Adipocyte (in vitro differentiated cells): Measurements from ENCODE around the gene ANKRD61.
"Not testable (repeated sequence)": the region's sequence is repeated elsewhere in the genome, so short reads cannot be mapped to it uniquely, and the experiment has no call there.

Experiments
- DNase-seq: peaks from one replicate; pipeline ENCODE4 v3.0.0-alpha.2; 2015; ENCODE audit warnings: low read depth
- H3K27me3 ChIP-seq: replicated peaks from 2 replicates; pipeline ENCODE4 v1.7.0; 2013; ENCODE audit warnings: mild to moderate bottlenecking, low read length, moderate library complexity; ENCODE audit not compliant: control insufficient read depth, insufficient read depth
- H3K36me3 ChIP-seq: 2 replicates; pipeline ENCODE4 v1.7.0; 2013; ENCODE audit warnings: low read length, mild to moderate bottlenecking, moderate library complexity; ENCODE audit not compliant: control insufficient read depth, insufficient read depth, severe bottlenecking
- H3K4me1 ChIP-seq: 2 replicates; pipeline ENCODE4 v1.7.0; 2013; ENCODE audit warnings: mild to moderate bottlenecking, low read length, moderate library complexity; ENCODE audit not compliant: control insufficient read depth, insufficient read depth
- H3K4me3 ChIP-seq: 2 replicates; pipeline ENCODE4 v1.7.0; 2013; ENCODE audit warnings: mild to moderate bottlenecking, low read length, moderate library complexity
- H3K9ac ChIP-seq: 2 replicates; pipeline ENCODE4 v1.7.0; 2013; ENCODE audit warnings: mild to moderate bottlenecking, low read length, moderate library complexity
- H3K9me3 ChIP-seq: 2 replicates; pipeline ENCODE4 v1.7.0; 2013; ENCODE audit warnings: mild to moderate bottlenecking, low read length, moderate library complexity; ENCODE audit not compliant: control insufficient read depth

Gene ANKRD61

DNA sequence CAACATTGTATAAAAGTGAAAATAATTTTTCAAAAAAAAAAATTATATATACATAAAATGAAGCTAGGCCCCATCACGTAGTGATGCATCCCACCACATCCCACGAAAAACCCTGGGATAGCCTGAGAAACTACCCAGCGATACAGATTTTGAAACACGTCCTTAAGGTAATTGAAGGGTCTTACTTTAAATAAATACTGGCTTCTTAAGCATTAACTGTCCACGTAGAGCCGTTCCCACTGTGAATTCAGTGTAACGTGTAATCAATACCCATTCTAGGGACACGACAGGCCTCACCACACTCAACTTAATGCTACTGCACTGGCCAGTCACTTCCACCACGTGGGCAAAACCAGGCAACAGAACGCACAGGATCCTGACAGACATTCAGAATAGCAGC, 4.0 kb downstream of the ANKRD61 start:
- no peak for DNase-seq

DNA sequence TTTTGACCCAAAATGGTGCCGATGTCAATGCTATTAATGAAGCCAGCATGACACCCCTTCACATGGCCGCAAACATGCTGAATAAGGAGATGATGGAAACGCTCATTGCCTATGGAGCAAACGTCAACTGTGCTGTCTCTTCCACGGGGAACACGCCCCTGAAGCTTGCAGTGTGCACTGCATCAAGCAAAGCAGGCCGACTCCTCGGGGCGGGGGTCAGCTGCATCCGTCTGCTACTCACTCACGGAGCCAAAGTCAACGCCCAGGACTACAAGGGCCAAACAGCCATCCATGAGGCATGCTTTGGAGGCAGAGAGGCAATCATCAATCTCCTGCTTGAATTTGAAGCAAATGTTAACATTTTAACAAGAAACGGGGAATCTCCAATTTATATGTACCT, 4.5 kb downstream of the ANKRD61 start:
- Histone ChIP-seq H3K9ac (no peak overlapping the region), H3K9me3 (no peaks in the 10 kb centered on the region), H3K4me1 (no peaks in the 10 kb centered on the region), H3K36me3 (peaks cover 88% of the 10 kb centered on the region), H3K4me3 (no peak overlapping the region), H3K27me3 (no peaks in the 10 kb centered on the region)
- no peak for DNase-seq

More for the DNA sequence above, 4.0 kb downstream of the ANKRD61 start:
- Histone ChIP-seq H3K4me1 (no peaks in the 10 kb centered on the region), H3K27me3 (no peaks in the 10 kb centered on the region), H3K9ac (no peak overlapping the region), H3K9me3 (no peaks in the 10 kb centered on the region), H3K4me3 (no peak overlapping the region), H3K36me3 (peaks cover 83% of the 10 kb centered on the region)

DNA sequence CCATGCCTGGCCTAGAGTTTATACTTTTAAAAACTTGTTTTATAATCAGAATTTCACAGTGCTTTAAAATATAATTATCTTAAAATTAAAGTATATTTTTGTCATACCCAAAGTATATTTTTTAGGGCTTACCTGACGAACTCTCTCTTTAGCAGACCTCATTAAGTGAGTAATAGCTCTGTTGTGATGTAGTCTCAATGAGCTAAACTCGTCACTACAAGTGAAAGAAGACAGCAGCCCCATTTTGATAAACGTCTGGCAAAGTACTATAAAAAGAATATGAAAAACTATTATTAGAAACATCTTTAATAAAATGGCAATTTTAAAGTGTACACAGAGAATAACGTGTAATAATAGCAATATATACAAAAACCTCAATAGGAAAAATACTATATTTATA, 18.6 kb downstream of the ANKRD61 start:
- no peak for DNase-seq
- peaks cover 75% of the 10 kb centered on the region for H3K36me3 ChIP-seq
- H3K27me3 ChIP-seq: no peaks in the 10 kb centered on the region
- no peaks in the 10 kb centered on the region for H3K9me3 ChIP-seq
- no peak overlapping the region for H3K9ac ChIP-seq
- H3K4me3 ChIP-seq: no peak overlapping the region
- H3K4me1 ChIP-seq: no peaks in the 10 kb centered on the region

DNA sequence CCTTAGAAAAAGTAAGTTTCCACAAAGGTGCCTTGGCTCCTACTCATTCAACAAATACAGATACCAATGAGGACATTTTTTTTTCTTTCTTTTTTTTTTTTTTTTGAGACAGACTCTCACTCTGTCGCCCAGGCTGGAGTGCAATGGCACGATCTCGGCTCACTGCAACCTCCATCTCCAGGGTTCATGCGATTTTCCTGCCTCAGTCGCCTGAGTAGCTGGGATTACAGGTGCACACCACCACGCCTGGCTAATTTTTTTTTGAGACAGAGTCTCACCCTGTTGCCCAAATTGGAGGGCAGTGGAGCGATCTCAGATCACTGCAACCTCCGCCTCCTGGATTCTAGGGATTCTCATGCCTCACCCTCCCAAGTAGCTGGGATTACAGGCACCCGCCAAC, 20.0 kb downstream of the ANKRD61 start:
- not testable (repeated sequence) for H3K9me3 ChIP-seq, DNase-seq, H3K27me3 ChIP-seq, H3K4me1 ChIP-seq, H3K9ac ChIP-seq, H3K4me3 ChIP-seq
- peaks cover 63% of the 10 kb centered on the region for H3K36me3 ChIP-seq

DNA sequence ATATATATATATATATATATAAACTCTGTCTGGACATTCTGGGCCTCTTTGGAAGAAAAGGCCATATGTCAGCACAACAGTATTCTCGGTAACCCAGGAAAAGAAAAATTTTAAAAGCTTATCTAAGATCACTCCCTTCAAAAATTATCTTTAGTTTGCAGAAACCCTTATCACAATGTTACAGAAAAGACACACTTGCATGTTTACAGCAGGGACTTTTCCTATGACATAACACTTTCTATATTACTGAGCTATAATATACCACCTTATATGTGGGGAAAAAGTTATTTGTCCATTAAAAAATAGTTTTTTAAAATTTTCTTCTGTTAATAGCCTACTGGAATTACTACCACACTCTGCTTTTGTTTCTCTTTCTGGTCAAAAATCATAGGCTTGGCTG, 25.4 kb downstream of the ANKRD61 start:
- DNase-seq: no peak
- H3K36me3 ChIP-seq: peaks cover 24% of the 10 kb centered on the region
- peaks cover 17% of the 10 kb centered on the region for H3K4me1 ChIP-seq
- H3K9me3 ChIP-seq: no peaks in the 10 kb centered on the region
- peak overlapping the region; percentile 89 for H3K9ac ChIP-seq
- no peaks in the 10 kb centered on the region for H3K27me3 ChIP-seq
- H3K4me3 ChIP-seq: peak overlapping the region; percentile 97

DNA sequence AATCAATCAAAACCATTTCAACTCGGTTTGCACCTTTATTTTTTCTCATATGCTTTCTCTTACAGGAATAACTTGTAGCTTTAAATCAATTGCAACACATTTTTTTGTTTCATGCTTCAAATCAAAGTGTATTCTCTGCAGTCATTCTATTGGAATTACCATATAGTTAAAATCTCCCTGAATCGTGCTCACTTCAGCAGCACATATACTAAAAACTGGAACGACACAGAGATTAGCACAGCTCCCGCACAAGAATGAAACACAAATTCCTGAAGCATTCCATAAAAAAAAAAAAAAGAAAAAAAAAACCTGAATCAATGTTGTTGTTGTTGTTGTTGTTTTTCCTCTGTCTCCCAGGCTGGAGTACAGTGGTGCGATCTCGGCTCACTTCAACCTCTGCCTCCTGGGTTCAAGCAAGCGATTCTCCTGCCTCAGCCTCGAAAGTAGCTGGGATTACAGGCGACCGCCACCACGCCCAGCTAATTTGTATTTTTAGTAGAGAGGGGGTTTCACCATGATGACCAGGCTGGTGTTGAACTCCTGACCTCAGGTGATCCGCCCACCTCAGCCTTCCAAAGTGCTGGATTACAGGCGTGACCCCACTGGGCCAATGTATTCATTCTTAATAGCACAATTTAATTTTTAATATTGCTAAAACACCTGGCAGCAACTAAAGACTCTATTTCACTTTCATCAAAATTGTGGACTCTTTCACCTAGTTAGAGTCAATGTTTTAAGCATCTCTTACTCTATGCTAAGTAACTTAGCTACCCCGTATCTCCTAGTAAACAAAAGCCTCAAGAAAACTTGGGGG, 26.3 kb downstream of the ANKRD61 start:
- Histone ChIP-seq H3K36me3 (peaks cover 19% of the 10 kb centered on the region), H3K9ac (peak overlapping the region; percentile 89), H3K27me3 (no peaks in the 10 kb centered on the region), H3K4me1 (peaks cover 17% of the 10 kb centered on the region), H3K4me3 (peak overlapping the region; percentile 97), H3K9me3 (no peaks in the 10 kb centered on the region)
- DNase-seq: peak; percentile 43

DNA sequence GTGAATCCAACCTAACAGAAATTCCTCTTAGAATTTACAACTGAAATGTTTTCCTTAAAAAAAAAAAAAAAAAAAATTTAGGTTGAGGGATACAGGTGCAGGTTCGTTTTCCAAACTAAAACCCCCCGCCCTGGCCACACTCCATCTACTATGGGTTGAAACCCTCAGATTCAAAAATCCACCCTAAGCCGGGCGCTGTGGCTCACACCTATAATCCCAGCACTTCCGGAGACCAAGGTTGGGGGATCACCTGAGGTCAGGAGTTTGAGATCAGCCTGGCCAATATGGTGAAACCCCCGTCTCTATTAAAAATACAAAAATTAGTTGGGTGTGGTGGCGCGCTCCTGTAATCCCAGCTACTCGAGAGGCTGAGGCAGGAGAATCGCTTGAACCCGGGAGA, 28.8 kb downstream of the ANKRD61 start:
- H3K9me3 ChIP-seq, DNase-seq, H3K27me3 ChIP-seq, H3K4me3 ChIP-seq, H3K9ac ChIP-seq, H3K36me3 ChIP-seq: not testable (repeated sequence)
- peaks cover 17% of the 10 kb centered on the region for H3K4me1 ChIP-seq

DNA sequence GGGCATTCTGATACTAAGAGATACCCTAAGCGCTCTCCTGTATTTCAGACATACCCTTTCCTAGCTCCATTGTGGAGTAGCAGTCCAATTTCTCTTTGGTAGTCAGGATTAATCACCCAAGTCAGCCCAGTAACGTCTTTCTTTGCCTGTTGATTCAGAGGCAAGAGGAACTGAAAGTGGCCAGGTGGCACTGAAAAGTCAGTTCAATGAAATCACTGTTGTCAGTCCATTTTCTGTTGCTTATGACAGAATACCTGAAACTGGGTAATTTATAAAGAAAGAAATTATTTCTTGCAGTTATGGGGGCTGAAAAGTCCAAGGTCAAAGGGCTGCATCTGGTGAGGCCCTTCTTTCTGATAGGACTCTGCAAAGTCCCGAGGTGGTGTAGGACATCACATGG, 40.2 kb downstream of the ANKRD61 start:
- Histone ChIP-seq H3K27me3 (no peaks in the 10 kb centered on the region), H3K4me3 (no peak overlapping the region), H3K9me3 (no peaks in the 10 kb centered on the region), H3K9ac (no peak overlapping the region), H3K36me3 (no peaks in the 10 kb centered on the region), H3K4me1 (peaks cover 7% of the 10 kb centered on the region)
- no peak for DNase-seq

DNA sequence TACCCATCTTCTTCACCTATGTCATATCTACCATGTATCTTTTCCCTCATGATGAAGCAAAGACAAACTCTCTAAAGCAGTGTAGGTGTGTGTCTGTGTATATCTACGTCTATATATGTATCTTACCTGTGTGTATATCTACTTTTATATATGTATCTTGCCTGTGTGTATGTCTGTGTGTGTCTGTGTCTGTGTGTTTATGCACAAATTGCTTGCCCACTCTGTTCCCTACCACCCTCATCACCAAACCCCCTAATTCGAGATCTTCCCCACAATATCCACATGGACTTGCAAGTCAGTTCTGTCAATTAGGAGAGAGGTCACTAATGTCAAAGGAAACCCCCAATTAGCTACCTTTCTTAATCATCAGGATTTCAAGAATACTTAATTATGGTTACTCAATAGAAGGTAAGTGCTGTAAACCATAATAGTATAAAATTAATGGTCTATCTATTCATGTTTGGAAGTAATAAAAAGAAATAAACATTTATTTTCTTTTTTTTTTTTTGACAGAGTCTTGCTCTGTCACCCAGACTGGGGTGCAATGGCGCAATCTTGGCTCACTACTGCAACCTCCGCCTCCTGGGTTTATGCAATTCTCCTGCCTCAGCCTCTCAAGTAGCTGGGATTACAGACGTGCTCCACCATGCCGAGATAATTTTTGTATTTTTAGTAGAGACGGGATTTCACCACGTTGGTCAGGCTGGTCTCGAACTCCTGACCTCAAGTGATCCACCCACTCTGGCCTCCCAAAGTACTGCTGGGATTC, 43.6 kb downstream of the ANKRD61 start:
- DNase-seq: no peak
- Histone ChIP-seq H3K36me3 (no peaks in the 10 kb centered on the region), H3K4me1 (peaks cover 13% of the 10 kb centered on the region), H3K4me3 (no peak overlapping the region), H3K9ac (no peak overlapping the region), H3K9me3 (no peaks in the 10 kb centered on the region), H3K27me3 (no peaks in the 10 kb centered on the region)

DNA sequence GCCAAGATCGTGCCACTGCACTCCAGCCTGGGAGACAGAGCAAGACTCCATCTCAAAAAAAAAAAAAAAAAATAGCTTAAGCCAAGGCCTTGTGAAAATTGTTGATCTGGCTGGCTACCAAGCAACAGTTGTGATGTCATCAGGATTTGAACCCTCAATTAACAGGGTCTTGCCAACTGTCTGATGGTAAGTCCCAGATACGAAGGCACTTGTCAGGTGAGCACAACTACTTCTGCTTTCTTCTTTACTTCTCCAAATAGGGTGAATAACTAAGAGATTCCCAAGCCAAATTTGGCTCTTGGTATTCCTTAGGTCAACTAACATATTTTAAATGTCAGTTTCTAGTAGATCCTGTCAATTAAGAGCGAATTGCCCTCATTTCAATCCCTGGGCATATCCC, 47.4 kb downstream of the ANKRD61 start:
- peaks cover 13% of the 10 kb centered on the region for H3K4me1 ChIP-seq
- H3K36me3 ChIP-seq: no peaks in the 10 kb centered on the region
- H3K9ac ChIP-seq: no peak overlapping the region
- DNase-seq: no peak
- H3K4me3 ChIP-seq: no peak overlapping the region
- no peaks in the 10 kb centered on the region for H3K27me3 ChIP-seq
- H3K9me3 ChIP-seq: no peaks in the 10 kb centered on the region

DNA sequence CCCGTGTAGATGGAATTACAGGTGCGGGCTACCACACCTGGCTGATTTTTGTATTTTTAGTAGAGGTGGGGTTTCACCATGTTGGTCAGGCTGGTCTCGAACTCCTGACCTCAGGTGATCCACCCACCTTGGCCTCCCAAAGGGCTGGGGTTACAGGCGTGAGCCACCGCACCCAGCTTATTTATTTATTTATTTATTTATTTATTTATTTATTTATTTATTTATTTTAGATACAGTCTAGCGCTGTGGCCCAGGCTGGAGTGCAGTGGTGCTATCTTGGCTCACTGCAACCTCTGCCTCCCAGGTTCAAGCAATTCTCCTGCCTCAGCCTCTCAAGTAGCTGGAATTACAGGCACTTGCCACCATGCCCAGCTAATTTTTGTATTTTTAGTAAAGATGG, 51.9 kb downstream of the ANKRD61 start:
- not testable (repeated sequence) for H3K9me3 ChIP-seq, H3K4me3 ChIP-seq, H3K9ac ChIP-seq, H3K27me3 ChIP-seq, DNase-seq, H3K4me1 ChIP-seq, H3K36me3 ChIP-seq
